ENCODE data around the gene EXOSC6.
"Not testable (repeated sequence)": the region's sequence is repeated elsewhere in the genome, so short reads cannot be mapped to it uniquely, and the experiment has no call there.

EXOSC6 gene

GRCh38 chr16:70198666-70199065, 53.1 kb downstream of the EXOSC6 start:
- H3K4me3 ChIP-seq (ENCODE audit: low read depth, low read length): not testable (repeated sequence)

GRCh38 chr16:70198230-70198629, 53.5 kb downstream of the EXOSC6 start:
- H3K4me3 ChIP-seq (ENCODE audit: low read depth, low read length): not testable (repeated sequence)

- not testable (repeated sequence) for H3K4me3 ChIP-seq (ENCODE audit: low read depth, low read length)
These were observed 54.1 kb downstream of the EXOSC6 start for GRCh38 chr16:70197611-70198010.

Data from WI38 (cell line).